ENCODE data around the gene MIXL1.

Gene MIXL1

DNA sequence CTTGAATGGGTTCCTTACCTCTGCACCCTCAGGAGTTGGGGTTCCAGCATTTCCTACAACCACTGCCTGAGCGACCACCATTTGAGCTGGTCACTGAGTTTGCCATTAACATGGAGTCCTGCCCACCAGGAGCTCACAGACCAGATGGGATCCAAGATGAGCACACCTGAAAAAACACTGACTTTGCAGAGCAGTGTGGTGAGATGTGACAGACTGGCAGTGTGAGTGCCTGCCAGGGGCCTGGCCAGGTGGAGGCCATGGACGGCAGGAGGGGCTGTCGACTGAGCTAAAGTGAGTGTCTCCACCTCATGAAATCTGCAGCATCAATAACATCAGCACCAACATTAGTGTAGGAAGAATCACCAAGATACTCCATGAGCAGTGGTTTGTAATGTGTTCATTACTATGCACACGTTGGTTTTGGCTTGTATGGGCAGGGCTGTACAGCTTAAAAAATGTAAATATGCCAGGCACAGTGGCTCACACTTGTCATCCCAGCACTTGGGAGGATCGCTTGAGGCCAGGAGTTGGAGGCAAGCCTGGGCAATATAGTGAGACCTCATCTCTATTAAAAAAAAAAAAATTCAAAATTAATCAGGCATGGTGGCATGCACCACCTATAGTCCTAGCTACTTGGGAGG, 12.2 kb upstream of the MIXL1 start:
- H3K14ac ChIP-seq (ENCODE audit: low read length in 2 of 2), result no peak overlapping the region
- no peak overlapping the region for H2AK5ac ChIP-seq (ENCODE audit: low read length, severe bottlenecking)
- no peak for DNase-seq
- H3K18ac ChIP-seq (ENCODE audit: low read depth in 1 of 2, low read length in 2 of 2), result no peak overlapping the region
- no peak overlapping the region for H2BK15ac ChIP-seq (ENCODE audit: low read depth, poor library complexity, severe bottlenecking)
- no peak overlapping the region for H2BK5ac ChIP-seq (ENCODE audit: low read depth, low read length, poor library complexity, severe bottlenecking)
- no peak overlapping the region for H2BK120ac ChIP-seq (ENCODE audit: low read depth, low read length)
- no peak overlapping the region for H2BK12ac ChIP-seq (ENCODE audit: low read length in 2 of 2)
- no peaks in the 10 kb centered on the region for H3K79me1 ChIP-seq (replicated peaks; ENCODE audit: low read length, poor library complexity, severe bottlenecking)
- H4K8ac ChIP-seq (ENCODE audit: low read length), result no peak overlapping the region
- WGBS, result 86% methylated on average over 3 of the region's 5 CpGs
- H3K4me1 ChIP-seq (ENCODE audit: control insufficient read depth, insufficient read depth, low read depth, low read length), result peaks cover 5% of the 10 kb centered on the region
- no peaks in the 10 kb centered on the region for H3K9me3 ChIP-seq (ENCODE audit: control insufficient read depth, low read length)
- H3K27ac ChIP-seq (ENCODE audit: low read length, poor library complexity, severe bottlenecking), result no peak overlapping the region
- no peak overlapping the region for H3K4ac ChIP-seq (ENCODE audit: low read depth in 1 of 2, low read length in 2 of 2)
- no peaks in the 10 kb centered on the region for H3K36me3 ChIP-seq (ENCODE audit: control insufficient read depth in 1 of 2, insufficient read depth in 2 of 2, low read depth in 1 of 2, low read length in 2 of 2)
- no peak overlapping the region for H3K4me2 ChIP-seq (ENCODE audit: low read length, poor library complexity, severe bottlenecking)
- H4K91ac ChIP-seq (ENCODE audit: low read length), result no peak overlapping the region
- no peak overlapping the region for H2AFZ ChIP-seq (ENCODE audit: low read depth, low read length)
- no peak overlapping the region for H3K9ac ChIP-seq (ENCODE audit: low read length)
- no peak overlapping the region for H3K23ac ChIP-seq (ENCODE audit: low read length in 2 of 2)
- no peak overlapping the region for H3K4me3 ChIP-seq (ENCODE audit: insufficient read depth in 1 of 2, low read depth in 1 of 2, low read length in 2 of 2)
- H3K27me3 ChIP-seq (ENCODE audit: control insufficient read depth in 1 of 2, insufficient read depth in 1 of 2, low read length in 2 of 2), result peaks cover 0 to 44% of the 10 kb centered on the region in 2 experiments

DNA sequence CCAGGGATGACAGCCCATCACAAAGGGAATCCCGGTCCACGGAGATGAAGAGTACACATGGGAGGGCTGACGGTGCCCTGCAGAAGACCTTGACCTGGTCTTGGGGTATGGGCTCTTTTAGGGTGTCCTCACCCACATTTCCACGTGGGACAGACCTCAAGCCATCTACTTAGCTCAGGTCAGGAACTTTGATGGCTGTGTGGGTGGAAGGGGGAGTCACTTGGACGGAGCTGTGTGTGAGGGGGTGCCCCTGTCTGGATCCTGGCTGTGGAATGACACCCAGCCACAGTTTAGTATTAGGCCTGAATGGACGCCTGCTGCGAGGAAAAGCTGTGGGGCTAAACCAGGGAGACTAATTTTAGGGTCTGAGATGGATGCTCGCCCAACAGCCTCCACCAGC, 10.9 kb upstream of the MIXL1 start:
- H3K4ac ChIP-seq (ENCODE audit: low read depth in 1 of 2, low read length in 2 of 2), result no peak overlapping the region
- H4K91ac ChIP-seq (ENCODE audit: low read length), result no peak overlapping the region
- DNase-seq, result no peak
- H3K4me1 ChIP-seq (ENCODE audit: control insufficient read depth, insufficient read depth, low read depth, low read length), result peaks cover 5% of the 10 kb centered on the region
- no peak overlapping the region for H2AFZ ChIP-seq (ENCODE audit: low read depth, low read length)
- no peak overlapping the region for H3K4me2 ChIP-seq (ENCODE audit: low read length, poor library complexity, severe bottlenecking)
- H2BK120ac ChIP-seq (ENCODE audit: low read depth, low read length), result no peak overlapping the region
- no peak overlapping the region for H3K4me3 ChIP-seq (ENCODE audit: insufficient read depth in 1 of 2, low read depth in 1 of 2, low read length in 2 of 2)
- H3K14ac ChIP-seq (ENCODE audit: low read length in 2 of 2), result no peak overlapping the region
- H3K79me1 ChIP-seq (replicated peaks; ENCODE audit: low read length, poor library complexity, severe bottlenecking), result no peaks in the 10 kb centered on the region
- no peak overlapping the region for H2AK5ac ChIP-seq (ENCODE audit: low read length, severe bottlenecking)
- no peak overlapping the region for H3K27ac ChIP-seq (ENCODE audit: low read length, poor library complexity, severe bottlenecking)
- peaks cover 0 to 38% of the 10 kb centered on the region in 2 experiments for H3K27me3 ChIP-seq (ENCODE audit: control insufficient read depth in 1 of 2, insufficient read depth in 1 of 2, low read length in 2 of 2)
- H3K9ac ChIP-seq (ENCODE audit: low read length), result no peak overlapping the region
- no peak overlapping the region for H3K23ac ChIP-seq (ENCODE audit: low read length in 2 of 2)
- no peak overlapping the region for H3K18ac ChIP-seq (ENCODE audit: low read depth in 1 of 2, low read length in 2 of 2)
- H3K9me3 ChIP-seq (ENCODE audit: control insufficient read depth, low read length), result no peaks in the 10 kb centered on the region
- WGBS, result 93% methylated on average over 8 of the region's 8 CpGs
- no peaks in the 10 kb centered on the region for H3K36me3 ChIP-seq (ENCODE audit: control insufficient read depth in 1 of 2, insufficient read depth in 2 of 2, low read depth in 1 of 2, low read length in 2 of 2)
- H2BK12ac ChIP-seq (ENCODE audit: low read length in 2 of 2), result no peak overlapping the region
- no peak overlapping the region for H2BK5ac ChIP-seq (ENCODE audit: low read depth, low read length, poor library complexity, severe bottlenecking)
- no peak overlapping the region for H2BK15ac ChIP-seq (ENCODE audit: low read depth, poor library complexity, severe bottlenecking)
- peak overlapping the region; percentile 4 for H4K8ac ChIP-seq (ENCODE audit: low read length)

DNA sequence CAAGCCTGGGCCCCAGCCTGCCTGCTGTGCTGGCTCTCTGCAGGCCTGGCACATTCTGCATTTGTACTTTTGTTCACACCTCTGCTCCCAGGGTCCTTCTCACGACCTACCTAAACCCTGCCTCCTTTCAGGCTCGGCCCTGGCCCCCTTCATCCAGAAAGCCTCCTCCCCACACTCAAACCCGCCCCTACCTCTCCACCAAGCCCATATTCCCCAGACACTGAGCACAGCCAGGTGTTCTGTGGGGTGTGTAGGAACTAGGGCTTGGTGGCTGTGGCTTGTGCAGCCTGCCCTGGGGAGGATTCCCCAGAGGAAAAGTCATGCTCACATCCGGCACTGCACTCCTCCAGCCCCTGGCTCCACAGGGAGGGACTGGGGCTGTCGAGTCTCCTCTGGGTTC, 8.2 kb upstream of the MIXL1 start:
- no peaks in the 10 kb centered on the region for H3K79me1 ChIP-seq (replicated peaks; ENCODE audit: low read length, poor library complexity, severe bottlenecking)
- 18% methylated on average over 4 of the region's 5 CpGs for WGBS
- H3K4me2 ChIP-seq (ENCODE audit: low read length, poor library complexity, severe bottlenecking), result no peak overlapping the region
- H3K18ac ChIP-seq (ENCODE audit: low read depth in 1 of 2, low read length in 2 of 2), result no peak overlapping the region
- H2BK5ac ChIP-seq (ENCODE audit: low read depth, low read length, poor library complexity, severe bottlenecking), result no peak overlapping the region
- H3K9ac ChIP-seq (ENCODE audit: low read length), result no peak overlapping the region
- no peak for DNase-seq
- no peak overlapping the region for H2AK5ac ChIP-seq (ENCODE audit: low read length, severe bottlenecking)
- no peak overlapping the region for H2BK15ac ChIP-seq (ENCODE audit: low read depth, poor library complexity, severe bottlenecking)
- no peak overlapping the region for H2AFZ ChIP-seq (ENCODE audit: low read depth, low read length)
- no peak overlapping the region for H3K27ac ChIP-seq (ENCODE audit: low read length, poor library complexity, severe bottlenecking)
- no peak overlapping the region for H4K91ac ChIP-seq (ENCODE audit: low read length)
- no peak overlapping the region for H4K8ac ChIP-seq (ENCODE audit: low read length)
- no peak overlapping the region for H2BK120ac ChIP-seq (ENCODE audit: low read depth, low read length)
- H3K4me3 ChIP-seq (ENCODE audit: insufficient read depth in 1 of 2, low read depth in 1 of 2, low read length in 2 of 2), result no peak overlapping the region
- no peak overlapping the region for H3K23ac ChIP-seq (ENCODE audit: low read length in 2 of 2)
- no peaks in the 10 kb centered on the region for H3K9me3 ChIP-seq (ENCODE audit: control insufficient read depth, low read length)
- no peak overlapping the region for H2BK12ac ChIP-seq (ENCODE audit: low read length in 2 of 2)
- H3K14ac ChIP-seq (ENCODE audit: low read length in 2 of 2), result no peak overlapping the region
- H3K27me3 ChIP-seq (ENCODE audit: control insufficient read depth in 1 of 2, insufficient read depth in 1 of 2, low read length in 2 of 2), result peaks cover 0 to 12% of the 10 kb centered on the region in 2 experiments
- no peak overlapping the region for H3K4ac ChIP-seq (ENCODE audit: low read depth in 1 of 2, low read length in 2 of 2)
- H3K4me1 ChIP-seq (ENCODE audit: control insufficient read depth, insufficient read depth, low read depth, low read length), result peaks cover 5% of the 10 kb centered on the region
- no peaks in the 10 kb centered on the region for H3K36me3 ChIP-seq (ENCODE audit: control insufficient read depth in 1 of 2, insufficient read depth in 2 of 2, low read depth in 1 of 2, low read length in 2 of 2)

DNA sequence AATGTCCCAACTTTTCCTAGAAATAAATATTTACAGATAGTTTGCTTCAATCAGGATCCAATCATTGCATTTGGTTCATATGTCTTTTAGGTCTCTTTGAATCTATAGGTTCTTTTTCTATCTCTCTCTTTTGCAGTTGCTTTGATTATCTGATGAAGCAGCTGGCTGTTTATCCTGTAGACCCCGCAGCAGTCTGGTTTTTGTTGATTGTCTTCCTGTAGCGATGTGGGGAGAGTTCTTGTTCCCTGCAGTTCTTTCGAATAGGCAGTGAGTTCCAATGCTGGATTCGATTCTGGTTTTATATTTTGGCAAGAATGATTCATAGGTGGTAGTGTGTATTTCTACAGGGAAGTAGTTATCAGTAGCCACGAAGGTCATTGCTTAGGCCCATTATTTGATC, 7.4 kb upstream of the MIXL1 start:
- no peak overlapping the region for H2AK5ac ChIP-seq (ENCODE audit: low read length, severe bottlenecking)

More for the DNA sequence above, 7.4 kb upstream of the MIXL1 start:
- Histone ChIP-seq H4K8ac (ENCODE audit: low read length) (no peak overlapping the region), H3K27me3 (ENCODE audit: control insufficient read depth in 1 of 2, insufficient read depth in 1 of 2, low read length in 2 of 2) (peaks cover 0 to 5% of the 10 kb centered on the region in 2 experiments), H3K27ac (ENCODE audit: low read length, poor library complexity, severe bottlenecking) (no peak overlapping the region), H3K18ac (ENCODE audit: low read depth in 1 of 2, low read length in 2 of 2) (no peak overlapping the region), H3K79me1 (replicated peaks; ENCODE audit: low read length, poor library complexity, severe bottlenecking) (no peaks in the 10 kb centered on the region), H3K9ac (ENCODE audit: low read length) (no peak overlapping the region), H3K4me3 (ENCODE audit: insufficient read depth in 1 of 2, low read depth in 1 of 2, low read length in 2 of 2) (no peak overlapping the region), H3K36me3 (ENCODE audit: control insufficient read depth in 1 of 2, insufficient read depth in 2 of 2, low read depth in 1 of 2, low read length in 2 of 2) (no peaks in the 10 kb centered on the region), H3K4me2 (ENCODE audit: low read length, poor library complexity, severe bottlenecking) (no peak overlapping the region), H2BK15ac (ENCODE audit: low read depth, poor library complexity, severe bottlenecking) (no peak overlapping the region), H3K4me1 (ENCODE audit: control insufficient read depth, insufficient read depth, low read depth, low read length) (peaks cover 5% of the 10 kb centered on the region), H2BK5ac (ENCODE audit: low read depth, low read length, poor library complexity, severe bottlenecking) (no peak overlapping the region), H2AFZ (ENCODE audit: low read depth, low read length) (no peak overlapping the region), H2BK120ac (ENCODE audit: low read depth, low read length) (no peak overlapping the region), H3K9me3 (ENCODE audit: control insufficient read depth, low read length) (no peaks in the 10 kb centered on the region), H3K4ac (ENCODE audit: low read depth in 1 of 2, low read length in 2 of 2) (no peak overlapping the region), H2BK12ac (ENCODE audit: low read length in 2 of 2) (no peak overlapping the region), H3K14ac (ENCODE audit: low read length in 2 of 2) (no peak overlapping the region), H4K91ac (ENCODE audit: low read length) (no peak overlapping the region), H3K23ac (ENCODE audit: low read length in 2 of 2) (no peak overlapping the region)
- WGBS, result 27% methylated on average over 4 of the region's 5 CpGs
- DNase-seq, result no peak

All from mesenchymal stem cell (in vitro differentiated cells and primary cell).